Lower lobe of right lung (tissue), 2 donors: Measurements from ENCODE around the gene EIF2B2. TPM values are rescaled to one million over a fixed set of nuclear protein-coding genes. Genes with fewer than 3 reads are reported as not detected.

Experiments
- ATAC-seq, 2 donors: fragments of 200-7000 bp; cut with Tn5 transposase; one replicate each; pipeline ENCODE4 v1.9.1; 2020 to 2022; ENCODE audit warnings: mild to moderate bottlenecking in 2 of 2, moderate library complexity in 2 of 2
- DNase-seq: peaks from one replicate; pipeline ENCODE4 v3.0.0-alpha.2; 2020
- H3K27ac ChIP-seq: fragments of 200-600 bp; one replicate; pipeline ENCODE4 v1.8.0; 2022
- H3K27me3 ChIP-seq: fragments of 200-600 bp; one replicate; pipeline ENCODE4 v1.8.0; 2022; ENCODE audit warnings: low read depth
- H3K36me3 ChIP-seq: fragments of 200-600 bp; one replicate; pipeline ENCODE4 v1.8.0; 2022; ENCODE audit warnings: mild to moderate bottlenecking
- H3K4me1 ChIP-seq: fragments of 200-600 bp; one replicate; pipeline ENCODE4 v1.8.0; 2022
- H3K4me3 ChIP-seq: fragments of 200-600 bp; one replicate; pipeline ENCODE4 v1.8.0; 2022; ENCODE audit warnings: mild to moderate bottlenecking
- H3K9me3 ChIP-seq: fragments of 200-600 bp; one replicate; pipeline ENCODE4 v1.8.0; 2022
- intact Hi-C: fragments of 100-400 bp; cut with DNase I; formaldehyde crosslinking; loops from one replicate; pipeline ENCODE4 v1.11.0; 2022
- total RNA-seq: library from RNA; stranded (reverse); fragmentation: NEBNext Ultra II Directional; extraction: Animal tissue kit (Norgen Biotek cat#: 25700); gene quantifications from one replicate; pipeline ENCODE4 v1.2.1, GENCODE V29; 2021
- TF ChIP-seq, protein P1 (sequence below): fragments of 200-600 bp; IDR thresholded peaks from one replicate; pipeline ENCODE4 v1.8.0; 2022; ENCODE audit warnings: antibody characterized with exemption, mild to moderate bottlenecking
- donor health status: DM: no; HTN: yes; CAD: no; lungs with severe emphysema.

The EIF2B2 gene
- total RNA-seq, 1 donor from 2014 or later = 30.4 TPM

- H3K9me3 ChIP-seq = no peaks in the 10 kb centered on the region
- TF ChIP-seq, protein P1, sequence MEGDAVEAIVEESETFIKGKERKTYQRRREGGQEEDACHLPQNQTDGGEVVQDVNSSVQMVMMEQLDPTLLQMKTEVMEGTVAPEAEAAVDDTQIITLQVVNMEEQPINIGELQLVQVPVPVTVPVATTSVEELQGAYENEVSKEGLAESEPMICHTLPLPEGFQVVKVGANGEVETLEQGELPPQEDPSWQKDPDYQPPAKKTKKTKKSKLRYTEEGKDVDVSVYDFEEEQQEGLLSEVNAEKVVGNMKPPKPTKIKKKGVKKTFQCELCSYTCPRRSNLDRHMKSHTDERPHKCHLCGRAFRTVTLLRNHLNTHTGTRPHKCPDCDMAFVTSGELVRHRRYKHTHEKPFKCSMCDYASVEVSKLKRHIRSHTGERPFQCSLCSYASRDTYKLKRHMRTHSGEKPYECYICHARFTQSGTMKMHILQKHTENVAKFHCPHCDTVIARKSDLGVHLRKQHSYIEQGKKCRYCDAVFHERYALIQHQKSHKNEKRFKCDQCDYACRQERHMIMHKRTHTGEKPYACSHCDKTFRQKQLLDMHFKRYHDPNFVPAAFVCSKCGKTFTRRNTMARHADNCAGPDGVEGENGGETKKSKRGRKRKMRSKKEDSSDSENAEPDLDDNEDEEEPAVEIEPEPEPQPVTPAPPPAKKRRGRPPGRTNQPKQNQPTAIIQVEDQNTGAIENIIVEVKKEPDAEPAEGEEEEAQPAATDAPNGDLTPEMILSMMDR = no peak
- H3K27me3 ChIP-seq = peaks cover 21% of the 10 kb centered on the region
- H3K4me1 ChIP-seq = peaks cover 14% of the 10 kb centered on the region
- ATAC-seq (no peak), DNase-seq (no peak)
- intact Hi-C loops = no loop called here
- H3K4me3 ChIP-seq = peak overlapping the region; percentile 60
- no peak overlapping the region for H3K27ac ChIP-seq
- no peaks in the 10 kb centered on the region for H3K36me3 ChIP-seq
Observed at GRCh38 chr14:74956027-74956279, 46.8 kb upstream of the EIF2B2 start.

DNA sequence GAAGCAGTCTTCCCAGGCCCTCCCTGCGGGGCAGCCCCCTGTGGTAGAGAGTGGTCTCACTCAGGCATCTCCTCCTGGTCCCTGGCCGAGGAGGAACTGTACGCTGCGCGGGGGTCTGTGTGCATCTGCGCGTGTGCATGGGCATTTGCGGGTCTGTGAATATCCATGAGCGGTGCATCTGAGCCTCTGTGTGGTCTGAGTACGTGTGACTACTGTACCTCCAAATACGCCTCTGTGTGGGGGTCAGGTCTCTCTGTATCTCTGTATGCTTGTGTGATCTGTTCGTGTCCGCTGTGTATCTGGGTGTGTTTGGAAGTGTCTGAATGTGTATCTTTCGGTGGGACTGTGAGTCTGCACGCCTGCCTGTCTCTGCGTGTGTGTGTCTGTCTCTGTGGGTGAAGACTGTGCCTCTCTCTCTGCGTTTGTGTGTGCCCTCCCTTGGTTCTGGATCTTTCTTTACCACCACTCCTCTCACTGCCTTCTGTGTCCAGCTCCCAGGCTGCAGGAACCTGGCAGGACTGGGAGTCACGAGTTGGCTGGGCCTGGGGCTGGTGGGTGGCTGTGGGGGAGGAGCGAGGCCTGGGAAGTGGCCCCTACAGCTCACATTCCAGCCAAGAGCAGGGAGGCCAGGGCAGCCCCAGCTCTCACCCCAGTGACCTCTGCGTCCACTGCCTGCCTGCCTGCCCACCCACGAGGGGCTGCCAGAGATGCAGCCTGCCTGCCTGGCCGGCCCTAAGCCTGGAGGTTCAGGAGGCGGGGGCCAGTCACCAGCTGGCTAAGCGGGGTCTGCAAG, 46.2 kb upstream of the EIF2B2 start:
- Histone ChIP-seq H3K4me1 (peaks cover 14% of the 10 kb centered on the region), H3K9me3 (no peaks in the 10 kb centered on the region), H3K4me3 (no peak overlapping the region), H3K27ac (no peak overlapping the region), H3K36me3 (no peaks in the 10 kb centered on the region), H3K27me3 (peaks cover 21% of the 10 kb centered on the region)
- DNase-seq (no peak), ATAC-seq (no peak)
- TF ChIP-seq, protein P1 = no peak
- intact Hi-C loops = no loop called here

GRCh38 chr14:74959596-74960180, 43.0 kb upstream of the EIF2B2 start:
- ATAC-seq = no peak
- H3K4me3 ChIP-seq = no peak overlapping the region
- peaks cover 16% of the 10 kb centered on the region for H3K4me1 ChIP-seq
- no peak overlapping the region for H3K27ac ChIP-seq
- DNase-seq = no peak
- no peaks in the 10 kb centered on the region for H3K9me3 ChIP-seq
- intact Hi-C loops = no loop called here
- H3K27me3 ChIP-seq = peaks cover 7% of the 10 kb centered on the region
- no peaks in the 10 kb centered on the region for H3K36me3 ChIP-seq
- TF ChIP-seq, protein P1 = no peak

GRCh38 chr14:74960736-74961135, 42.0 kb upstream of the EIF2B2 start:
- Histone ChIP-seq H3K27ac (no peak overlapping the region), H3K27me3 (no peaks in the 10 kb centered on the region), H3K4me3 (no peak overlapping the region), H3K9me3 (no peaks in the 10 kb centered on the region), H3K4me1 (peaks cover 9% of the 10 kb centered on the region), H3K36me3 (no peaks in the 10 kb centered on the region)
- DNase-seq (no peak), ATAC-seq (no peak)
- intact Hi-C loops = no loop called here
- TF ChIP-seq, protein P1 = no peak

DNA sequence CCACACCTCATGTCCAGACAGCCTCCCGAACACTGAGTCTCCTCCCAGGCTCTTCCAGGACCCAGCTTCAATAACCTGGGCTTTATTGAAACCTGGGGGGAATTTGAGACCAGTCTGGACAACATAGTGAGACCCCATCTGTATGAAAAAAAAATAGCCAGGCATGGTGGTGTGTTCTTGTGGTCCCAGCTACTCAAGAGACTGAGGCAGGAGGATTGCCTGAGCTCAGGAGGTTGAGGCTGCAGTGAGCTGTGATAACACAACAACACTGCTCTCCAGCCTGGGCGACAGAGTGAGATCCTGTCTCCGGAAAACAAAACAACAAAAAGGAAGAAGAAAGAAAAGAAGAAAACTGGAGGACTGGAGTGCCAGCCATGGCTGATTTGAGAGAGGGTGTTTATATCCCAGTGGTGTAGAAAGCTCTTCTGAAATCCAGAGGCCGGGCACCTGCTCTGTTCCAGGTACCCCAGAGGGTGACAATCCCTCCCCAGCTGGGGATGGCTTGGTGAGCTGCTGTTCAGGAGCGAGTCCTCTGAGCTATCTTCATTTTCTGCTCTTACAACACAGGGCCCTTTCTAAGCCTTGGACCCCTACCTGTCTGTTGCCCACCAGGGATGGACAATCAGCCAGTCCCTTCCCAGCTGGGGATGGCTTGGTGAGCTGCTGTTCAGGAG, 41.3 kb upstream of the EIF2B2 start:
- TF ChIP-seq, protein P1 = no peak
- DNase-seq (no peak), ATAC-seq (no peak)
- H3K4me3 ChIP-seq = no peak overlapping the region
- no peaks in the 10 kb centered on the region for H3K9me3 ChIP-seq
- H3K27ac ChIP-seq = no peak overlapping the region
- H3K27me3 ChIP-seq = no peaks in the 10 kb centered on the region
- peaks cover 9% of the 10 kb centered on the region for H3K4me1 ChIP-seq
- H3K36me3 ChIP-seq = no peaks in the 10 kb centered on the region
- intact Hi-C loops = no loop called here
